SU-DHL-6 (cell line): ENCODE results near the gene SUCLG2.

Source experiments
- CTCF ChIP-seq: fragments of 200-600 bp; sonication (generic); IDR thresholded peaks from one replicate; pipeline ENCODE4 v1.5.1; 2017; ENCODE audit warnings: antibody characterized with exemption, mild to moderate bottlenecking, low read length, moderate library complexity; ENCODE audit not compliant: insufficient read depth, poor library complexity, severe bottlenecking
- EZH2phosphoT487 ChIP-seq: fragments of 200-600 bp; sonication (generic), shearing (Covaris generic); conservative IDR thresholded peaks from 2 replicates; pipeline ENCODE4 v1.6.1; 2018; ENCODE audit warnings: mild to moderate bottlenecking, antibody characterized with exemption, low read length, moderate library complexity, mixed read lengths

GRCh38 chr3:67649681-67650080, 4.7 kb downstream of the SUCLG2 start:
- TF ChIP-seq CTCF (no peak), EZH2phosphoT487 (no peak)
